Spleen (tissue), 7 donors: ENCODE results near the gene URGCP.

Experiments
- POLR2A ChIP-seq, 3 donors: fragments of 450-650 bp; IDR thresholded peaks; one replicate each; pipeline ENCODE4 v1.5.1; 2017; ENCODE audit warnings: antibody characterized with exemption in 3 of 3, mild to moderate bottlenecking in 1 of 3
- POLR2AphosphoS5 ChIP-seq, 3 donors: sonication (generic); formaldehyde crosslinking; IDR thresholded peaks; one replicate each; pipeline ENCODE4 v1.5.1; 2017; ENCODE audit warnings: antibody characterized with exemption in 3 of 3
- TF ChIP-seq, protein P1 (sequence below), 11 experiments: fragments of 200-600 bp in 7 of 11; fragments of 450-650 bp in 4 of 11; sonication (generic) in 4 of 11; IDR thresholded peaks in 8 of 11; conservative IDR thresholded peaks in 3 of 11; 1 replicate in 7 of 11; 2 replicates in 4 of 11; pipeline versions ENCODE4 v1.4.0 to v1.8.0; 2016 to 2021; ENCODE audit warnings: antibody characterized with exemption in 11 of 11, inconsistent platforms in 4 of 11, mild to moderate bottlenecking in 1 of 11
- donor health status: DM: no; HTN: no; CAD: no; lungs with moderate emphysema.
- donor health status: DM: no; HTN: no; CAD: no.
- donor health status: DM: no; HTN: no; CAD: no.

GRCh38 chr7:43834463-43835251, 71.7 kb downstream of the URGCP start:
- TF ChIP-seq POLR2AphosphoS5 (IDR thresholded peaks at IDR 0.05) (no peak), POLR2A (IDR thresholded peaks at IDR 0.05) (no peak)
- TF ChIP-seq, protein P1, sequence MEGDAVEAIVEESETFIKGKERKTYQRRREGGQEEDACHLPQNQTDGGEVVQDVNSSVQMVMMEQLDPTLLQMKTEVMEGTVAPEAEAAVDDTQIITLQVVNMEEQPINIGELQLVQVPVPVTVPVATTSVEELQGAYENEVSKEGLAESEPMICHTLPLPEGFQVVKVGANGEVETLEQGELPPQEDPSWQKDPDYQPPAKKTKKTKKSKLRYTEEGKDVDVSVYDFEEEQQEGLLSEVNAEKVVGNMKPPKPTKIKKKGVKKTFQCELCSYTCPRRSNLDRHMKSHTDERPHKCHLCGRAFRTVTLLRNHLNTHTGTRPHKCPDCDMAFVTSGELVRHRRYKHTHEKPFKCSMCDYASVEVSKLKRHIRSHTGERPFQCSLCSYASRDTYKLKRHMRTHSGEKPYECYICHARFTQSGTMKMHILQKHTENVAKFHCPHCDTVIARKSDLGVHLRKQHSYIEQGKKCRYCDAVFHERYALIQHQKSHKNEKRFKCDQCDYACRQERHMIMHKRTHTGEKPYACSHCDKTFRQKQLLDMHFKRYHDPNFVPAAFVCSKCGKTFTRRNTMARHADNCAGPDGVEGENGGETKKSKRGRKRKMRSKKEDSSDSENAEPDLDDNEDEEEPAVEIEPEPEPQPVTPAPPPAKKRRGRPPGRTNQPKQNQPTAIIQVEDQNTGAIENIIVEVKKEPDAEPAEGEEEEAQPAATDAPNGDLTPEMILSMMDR (IDR thresholded peaks at IDR 0.05 in 8 of 11, conservative IDR thresholded peaks at IDR 0.05 in 3 of 11): no peak
